HEK293T (cell line): ENCODE results near the gene TMED4.

Experiments
- BHLHE40 ChIP-seq: fragments of 450-650 bp; IDR thresholded peaks from 2 replicates; pipeline ENCODE4 v1.6.1; 2016; ENCODE audit warnings: mild to moderate bottlenecking, moderate library complexity, borderline replicate concordance
- ELF4 ChIP-seq: fragments of 450-650 bp; IDR thresholded peaks from 2 replicates; pipeline ENCODE4 v1.6.1; 2017; ENCODE audit warnings: antibody characterized with exemption
- FOXA1 ChIP-seq: fragments of 450-650 bp; IDR thresholded peaks from 2 replicates; pipeline ENCODE4 v1.6.1; 2016; ENCODE audit warnings: mild to moderate bottlenecking
- FOXM1 ChIP-seq: fragments of 450-650 bp; IDR thresholded peaks from 2 replicates; pipeline ENCODE4 v1.6.1; 2017; ENCODE audit warnings: mild to moderate bottlenecking, borderline replicate concordance
- ZNF384 ChIP-seq: fragments of 450-650 bp; IDR thresholded peaks from 2 replicates; pipeline ENCODE4 v1.6.1; 2016

GRCh38 chr7:44568771-44569560 is 13.1 kb downstream of the TMED4 start:
- no peak for TF ChIP-seq FOXA1
- TF ChIP-seq FOXM1 = no peak
- TF ChIP-seq ELF4 = no peak
- no peak for TF ChIP-seq BHLHE40
- TF ChIP-seq ZNF384 = no peak
